H9 (cell line): Measurements from ENCODE around the gene NAA10. TPM values are rescaled to one million over a fixed set of nuclear protein-coding genes. Genes with fewer than 3 reads are reported as not detected.

Source experiments
- DNase-seq: peaks from one replicate; pipeline ENCODE4 v3.0.0-alpha.2; 2017
- H2AFZ ChIP-seq: one replicate; pipeline ENCODE4 v1.6.1; 2013; ENCODE audit warnings: mild to moderate bottlenecking, low read length, control low read depth, moderate library complexity
- H2AK5ac ChIP-seq: 2 replicates; pipeline ENCODE4 v1.6.1; 2013; ENCODE audit warnings: low read length, control low read depth, mixed read lengths; ENCODE audit not compliant: insufficient read length
- H2BK120ac ChIP-seq: one replicate; pipeline ENCODE4 v1.6.1; 2013; ENCODE audit warnings: low read depth, mild to moderate bottlenecking, low read length, control low read depth, inconsistent platforms; ENCODE audit not compliant: poor library complexity, severe bottlenecking
- H2BK12ac ChIP-seq: 2 replicates; pipeline ENCODE4 v1.6.1; 2013; ENCODE audit warnings: low read length, control low read depth, mixed read lengths, low read depth; ENCODE audit not compliant: insufficient read length
- H2BK15ac ChIP-seq: 2 replicates; pipeline ENCODE4 v1.6.1; 2013; ENCODE audit warnings: low read depth, low read length, control low read depth
- H2BK20ac ChIP-seq: one replicate; pipeline ENCODE4 v1.6.1; 2013; ENCODE audit warnings: low read depth, mild to moderate bottlenecking, low read length, control low read depth, inconsistent platforms; ENCODE audit not compliant: poor library complexity, severe bottlenecking
- H2BK5ac ChIP-seq: 2 replicates; pipeline ENCODE4 v1.6.1; 2013; ENCODE audit warnings: low read length, control low read depth, mixed read lengths; ENCODE audit not compliant: insufficient read length
- H3K14ac ChIP-seq: 2 replicates; pipeline ENCODE4 v1.6.1; 2013; ENCODE audit warnings: low read length, control low read depth; ENCODE audit not compliant: insufficient read depth
- H3K18ac ChIP-seq: 2 replicates; pipeline ENCODE4 v1.6.1; 2013; ENCODE audit warnings: low read depth, mild to moderate bottlenecking, mixed read lengths, low read length, control low read depth; ENCODE audit not compliant: insufficient read length
- H3K23ac ChIP-seq: 2 replicates; pipeline ENCODE4 v1.6.1; 2013; ENCODE audit warnings: low read length, control low read depth, mixed read lengths, low read depth; ENCODE audit not compliant: insufficient read length
- H3K23me2 ChIP-seq: 2 replicates; pipeline ENCODE4 v1.6.1; 2013; ENCODE audit warnings: low read depth, mild to moderate bottlenecking, mixed read lengths, low read length, control low read depth; ENCODE audit not compliant: insufficient read length, poor library complexity, severe bottlenecking
- H3K27ac ChIP-seq: 2 replicates; pipeline ENCODE4 v1.5.1; 2013; ENCODE audit warnings: low read length, control low read depth, mixed read lengths, low read depth; ENCODE audit not compliant: insufficient read length
- H3K27me3 ChIP-seq: 2 replicates; pipeline ENCODE4 v1.6.1; 2013; ENCODE audit warnings: low read length, control low read depth, inconsistent platforms; ENCODE audit not compliant: insufficient read depth
- H3K4ac ChIP-seq: 2 replicates; pipeline ENCODE4 v1.6.1; 2013; ENCODE audit warnings: low read depth, mild to moderate bottlenecking, control low read depth, inconsistent platforms, low read length, moderate library complexity
- H3K4me1 ChIP-seq: 2 replicates; pipeline ENCODE4 v1.6.1; 2013; ENCODE audit warnings: low read length, control low read depth, inconsistent platforms; ENCODE audit not compliant: insufficient read depth
- H3K4me2 ChIP-seq: 2 replicates; pipeline ENCODE4 v1.6.1; 2013; ENCODE audit warnings: low read length, control low read depth, mixed read lengths; ENCODE audit not compliant: insufficient read length, insufficient read depth
- H3K56ac ChIP-seq: 2 replicates; pipeline ENCODE4 v1.6.1; 2013; ENCODE audit warnings: low read depth, mild to moderate bottlenecking, mixed read lengths, low read length, control low read depth; ENCODE audit not compliant: insufficient read length
- H3K79me1 ChIP-seq: 2 replicates; pipeline ENCODE4 v1.6.1; 2013; ENCODE audit warnings: low read depth, mild to moderate bottlenecking, moderate library complexity, low read length, control low read depth, inconsistent platforms; ENCODE audit not compliant: insufficient read depth, poor library complexity, severe bottlenecking
- H3K79me2 ChIP-seq: 2 replicates; pipeline ENCODE4 v1.6.1; 2013; ENCODE audit warnings: low read length, control low read depth, inconsistent platforms; ENCODE audit not compliant: insufficient read depth
- H3K9ac ChIP-seq: 2 replicates; pipeline ENCODE4 v1.6.1; 2013; ENCODE audit warnings: low read length, control low read depth, mixed read lengths; ENCODE audit not compliant: insufficient read length; ENCODE audit errors: extremely low read depth
- H3K9me3 ChIP-seq: one replicate; pipeline ENCODE4 v1.6.1; 2013; ENCODE audit warnings: low read depth, low read length, inconsistent platforms; ENCODE audit not compliant: control insufficient read depth
- H3T11ph ChIP-seq: one replicate; pipeline ENCODE4 v1.6.1; 2013; ENCODE audit warnings: mild to moderate bottlenecking, low read length, control low read depth, inconsistent platforms
- H4K20me1 ChIP-seq: one replicate; pipeline ENCODE4 v1.6.1; 2013; ENCODE audit not compliant: control insufficient read depth, insufficient read length, insufficient read depth
- H4K5ac ChIP-seq: 2 replicates; pipeline ENCODE4 v1.6.1; 2013; ENCODE audit warnings: low read depth, mild to moderate bottlenecking, mixed read lengths, low read length, control low read depth; ENCODE audit not compliant: insufficient read length
- H4K8ac ChIP-seq: replicated peaks from 2 replicates; pipeline ENCODE4 v1.6.1; 2013; ENCODE audit warnings: low read length, control low read depth, mixed read lengths, low read depth; ENCODE audit not compliant: insufficient read length
- H4K91ac ChIP-seq: 2 replicates; pipeline ENCODE4 v1.6.1; 2013; ENCODE audit warnings: low read depth, mild to moderate bottlenecking, moderate library complexity, mixed read lengths, low read length, control low read depth; ENCODE audit not compliant: insufficient read length
- H3K27ac Mint-ChIP-seq, 3 experiments: 2 replicates in 2 of 3; 3 replicates in 1 of 3; pipeline ENCODE4 v1.8.0; 2020 to 2021; ENCODE audit warnings: mixed read lengths in 3 of 3, mild to moderate bottlenecking in 1 of 3, moderate library complexity in 1 of 3
- H3K27me3 Mint-ChIP-seq: 2 replicates; pipeline ENCODE4 v1.8.0; 2021; ENCODE audit warnings: low read depth, mild to moderate bottlenecking, moderate library complexity, mixed read lengths
- H3K36me3 Mint-ChIP-seq, 3 experiments: 2 replicates in 2 of 3; 3 replicates in 1 of 3; pipeline ENCODE4 v1.8.0; 2020 to 2021; ENCODE audit warnings: low read depth in 3 of 3, mixed read lengths in 3 of 3; ENCODE audit not compliant: insufficient read depth in 1 of 3
- H3K4me1 Mint-ChIP-seq, 2 experiments: 2 replicates each; pipeline ENCODE4 v1.8.0; 2020; ENCODE audit warnings: mixed read lengths in 2 of 2
- H3K4me3 Mint-ChIP-seq, 2 experiments: 2 replicates in 1 of 2; 3 replicates in 1 of 2; pipeline ENCODE4 v1.8.0; 2020 to 2021; ENCODE audit warnings: mild to moderate bottlenecking in 2 of 2, mixed read lengths in 2 of 2, moderate library complexity in 1 of 2
- H3K9me3 Mint-ChIP-seq, 2 experiments: 2 replicates in 1 of 2; 3 replicates in 1 of 2; pipeline ENCODE4 v1.8.0; 2020; ENCODE audit warnings: mild to moderate bottlenecking in 2 of 2, mixed read lengths in 2 of 2, moderate library complexity in 1 of 2
- WGBS: extraction: QIAGEN DNeasy Blood & Tissue Kit; methylation state at CpG from one replicate; pipeline ENCODE4 v1.1.7; 2013; ENCODE audit warnings: missing lambda C conversion rate, low lambda C conversion rate, mixed read lengths; ENCODE audit not compliant: insufficient read length; ENCODE audit errors: extremely low coverage; 5-methylcytosine and 5-hydroxymethylcytosine counted together
- total RNA-seq: library from RNA; stranded (reverse); gene quantifications from 2 replicates; pipeline ENCODE4 v1.2.1, GENCODE V29; 2021
- TF ChIP-seq, protein P1 (sequence below): fragments of 200-600 bp; sonication (generic); conservative IDR thresholded peaks from 3 replicates; pipeline ENCODE4 v1.8.0; 2021; ENCODE audit warnings: antibody characterized with exemption, mild to moderate bottlenecking

The NAA10 gene
- total RNA-seq, 1 experiment from 2014 or later: 101 TPM

DNA sequence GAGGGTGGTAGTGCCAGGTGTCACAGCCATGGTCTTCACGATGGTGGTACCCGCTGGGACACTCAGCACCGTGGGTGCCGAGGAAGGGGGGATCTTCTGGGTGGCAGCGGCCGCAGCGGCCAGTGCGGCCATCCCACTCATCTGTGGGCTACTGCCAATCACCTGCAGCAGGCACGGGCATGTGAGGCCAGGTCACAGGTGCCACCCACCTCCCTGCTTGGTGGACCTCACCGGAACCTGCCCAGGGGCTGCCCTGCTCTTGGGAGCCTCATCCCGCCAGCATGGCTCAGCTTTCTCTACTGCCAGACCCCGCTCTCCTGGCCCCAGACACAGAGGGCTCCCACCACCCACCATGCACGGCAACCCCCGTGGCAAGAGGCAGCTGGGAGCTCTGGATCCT is 23.8 kb upstream of the NAA10 start:
- H3K18ac ChIP-seq: no peak overlapping the region
- no peak overlapping the region for H2BK5ac ChIP-seq
- no peak overlapping the region for H3K27ac ChIP-seq
- H2BK20ac ChIP-seq: no peak overlapping the region
- H2BK12ac ChIP-seq: no peak overlapping the region
- H3K27me3 ChIP-seq: no peaks in the 10 kb centered on the region
- H3K4me3 Mint-ChIP-seq: no peak overlapping the region
- DNase-seq: no peak
- H3K23me2 ChIP-seq: no peaks in the 10 kb centered on the region
- H3K27ac Mint-ChIP-seq: no peak overlapping the region
- H3K56ac ChIP-seq: no peak overlapping the region
- no peak overlapping the region for H4K91ac ChIP-seq
- no peak overlapping the region for H3K14ac ChIP-seq
- no peak overlapping the region for H2AK5ac ChIP-seq
- H2AFZ ChIP-seq: no peak overlapping the region
- peaks cover 77 to 97% (median 96%) of the 10 kb centered on the region in 3 experiments for H3K36me3 Mint-ChIP-seq
- H3K4me1 Mint-ChIP-seq: no peaks in the 10 kb centered on the region
- H3K79me2 ChIP-seq: no peaks in the 10 kb centered on the region
- H3K23ac ChIP-seq: no peak overlapping the region
- H3K4me1 ChIP-seq: no peaks in the 10 kb centered on the region
- H3K9me3 Mint-ChIP-seq: no peaks in the 10 kb centered on the region; a peak in 1 of 5 replicates
- no peak overlapping the region for H3K9ac ChIP-seq
- H4K8ac ChIP-seq: no peak overlapping the region
- H3K79me1 ChIP-seq: no peaks in the 10 kb centered on the region
- TF ChIP-seq, protein P1, sequence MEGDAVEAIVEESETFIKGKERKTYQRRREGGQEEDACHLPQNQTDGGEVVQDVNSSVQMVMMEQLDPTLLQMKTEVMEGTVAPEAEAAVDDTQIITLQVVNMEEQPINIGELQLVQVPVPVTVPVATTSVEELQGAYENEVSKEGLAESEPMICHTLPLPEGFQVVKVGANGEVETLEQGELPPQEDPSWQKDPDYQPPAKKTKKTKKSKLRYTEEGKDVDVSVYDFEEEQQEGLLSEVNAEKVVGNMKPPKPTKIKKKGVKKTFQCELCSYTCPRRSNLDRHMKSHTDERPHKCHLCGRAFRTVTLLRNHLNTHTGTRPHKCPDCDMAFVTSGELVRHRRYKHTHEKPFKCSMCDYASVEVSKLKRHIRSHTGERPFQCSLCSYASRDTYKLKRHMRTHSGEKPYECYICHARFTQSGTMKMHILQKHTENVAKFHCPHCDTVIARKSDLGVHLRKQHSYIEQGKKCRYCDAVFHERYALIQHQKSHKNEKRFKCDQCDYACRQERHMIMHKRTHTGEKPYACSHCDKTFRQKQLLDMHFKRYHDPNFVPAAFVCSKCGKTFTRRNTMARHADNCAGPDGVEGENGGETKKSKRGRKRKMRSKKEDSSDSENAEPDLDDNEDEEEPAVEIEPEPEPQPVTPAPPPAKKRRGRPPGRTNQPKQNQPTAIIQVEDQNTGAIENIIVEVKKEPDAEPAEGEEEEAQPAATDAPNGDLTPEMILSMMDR: no peak
- WGBS: no CpG with 5 or more reads among the region's 14 CpGs
- no peaks in the 10 kb centered on the region for H4K20me1 ChIP-seq
- no peak overlapping the region for H3T11ph ChIP-seq
- no peak overlapping the region for H2BK15ac ChIP-seq
- H3K9me3 ChIP-seq: peaks cover 5% of the 10 kb centered on the region
- H3K27me3 Mint-ChIP-seq: peaks cover 1% of the 10 kb centered on the region; the same call in 1 of the 2 replicates
- H3K4ac ChIP-seq: no peak overlapping the region
- no peak overlapping the region for H4K5ac ChIP-seq
- no peak overlapping the region for H3K4me2 ChIP-seq
- H2BK120ac ChIP-seq: no peak overlapping the region
